GM12878 (cell line): Measurements from ENCODE around the gene VDR. TPM values are rescaled to one million over a fixed set of nuclear protein-coding genes. Genes with fewer than 3 reads are reported as not detected.

Experiments
- ATAC-seq: fragments of 200-7000 bp; cut with Tn5 transposase; 3 replicates; pipeline ENCODE4 v1.9.1; 2020; ENCODE audit warnings: mild to moderate bottlenecking, moderate library complexity
- BruUV-seq: library from RNA; stranded (reverse); fragments of 400-500 nt; replicated peaks from 2 replicates; lab custom pipeline; 2021; lab: Mats Ljungman, UMichigan
- CTCF ChIA-PET: fragments of 300-600 bp; sonication (Branson Sonifier 250); formaldehyde crosslinking; extraction: SDS; loops from one replicate; lab custom pipeline; 2021; ENCODE audit warnings: inconsistent platforms; lab: Yijun Ruan, JAX
- POLR2A ChIA-PET: fragments of 350-600 bp; formaldehyde crosslinking; extraction: SDS; loops from one replicate; lab custom pipeline; 2021; ENCODE audit warnings: inconsistent platforms; lab: Charles Lee
- RAD21 ChIA-PET: fragments of 300-600 bp; sonication (Branson Sonifier 250); formaldehyde crosslinking; loops from one replicate; lab custom pipeline; 2023; ENCODE audit warnings: antibody characterized with exemption; ENCODE audit not compliant: unreplicated experiment; lab: Charles Lee
- SMC1A ChIA-PET: fragments of 300-600 bp; sonication (Branson Sonifier 250); formaldehyde crosslinking; loops from one replicate; lab custom pipeline; 2023; ENCODE audit not compliant: unreplicated experiment, uncharacterized antibody; lab: Charles Lee
- DNase-seq: peaks from one replicate; pipeline ENCODE4 v3.0.0-alpha.2; 2011; ENCODE audit warnings: low read depth, low spot score
- FAIRE-seq: peaks from 3 replicates; lab custom pipeline; 2011; peaks lifted over from hg19 to GRCh38; lab: Jason Lieb, UNC
- H2AFZ ChIP-seq: 2 replicates; pipeline ENCODE4 v1.6.0; 2011; ENCODE audit warnings: low read depth, low read length, control low read depth; ENCODE audit not compliant: control insufficient read depth
- H3K27ac ChIP-seq: 2 replicates; pipeline ENCODE4 v1.5.1; 2011; ENCODE audit warnings: control low read depth; ENCODE audit not compliant: control insufficient read depth, insufficient read depth
- H3K27me3 ChIP-seq, 2 experiments: replicated peaks in 1 of 2; 2 replicates each; pipeline versions ENCODE4 v1.6.0 to v1.6.1; 2011; ENCODE audit warnings: low read length in 1 of 2; ENCODE audit not compliant: control insufficient read depth in 2 of 2, insufficient read depth in 2 of 2
- H3K36me3 ChIP-seq, 2 experiments: 2 replicates each; pipeline ENCODE4 v1.5.1; 2011; ENCODE audit warnings: low read length in 1 of 2; ENCODE audit not compliant: control insufficient read depth in 2 of 2, insufficient read depth in 2 of 2
- H3K4me1 ChIP-seq: 2 replicates; pipeline ENCODE4 v1.6.1; 2011; ENCODE audit warnings: mild to moderate bottlenecking, low read length, moderate library complexity, mixed read lengths; ENCODE audit not compliant: control insufficient read depth, insufficient read depth
- H3K4me2 ChIP-seq: 2 replicates; pipeline ENCODE4 v1.6.0; 2011; ENCODE audit warnings: control low read depth; ENCODE audit not compliant: control insufficient read depth, insufficient read depth
- H3K4me3 ChIP-seq: fragments of 200-600 bp; sonication (generic); 2 replicates; pipeline ENCODE4 v1.5.1; 2016
- H3K79me2 ChIP-seq: 2 replicates; pipeline ENCODE4 v1.6.0; 2011; ENCODE audit warnings: low read length; ENCODE audit not compliant: control insufficient read depth, insufficient read depth
- H3K9ac ChIP-seq: 2 replicates; pipeline ENCODE4 v1.8.0; 2011; ENCODE audit warnings: low read length, control low read depth, mixed read lengths; ENCODE audit not compliant: control insufficient read depth, insufficient read depth
- H3K9me3 ChIP-seq: replicated peaks from 3 replicates; pipeline ENCODE4 v1.5.1; 2011; ENCODE audit warnings: mild to moderate bottlenecking, low read length; ENCODE audit not compliant: control insufficient read depth, insufficient read depth
- H4K20me1 ChIP-seq: 2 replicates; pipeline ENCODE4 v1.6.0; 2011; ENCODE audit not compliant: control insufficient read depth, insufficient read depth
- ATF3 ChIP-seq: IDR thresholded peaks from 2 replicates; pipeline ENCODE4 v1.6.1; 2011; ENCODE audit warnings: low read depth, mild to moderate bottlenecking, low read length, moderate library complexity, borderline replicate concordance; ENCODE audit errors: extremely low read depth
- CBX5 ChIP-seq: sonication (generic); IDR thresholded peaks from 2 replicates; pipeline ENCODE4 v1.6.1; 2016; ENCODE audit warnings: low read depth, moderate library complexity, mild to moderate bottlenecking, inconsistent platforms
- E2F8 ChIP-seq: fragments of 450-650 bp; IDR thresholded peaks from 2 replicates; pipeline ENCODE4 v1.6.1; 2018; ENCODE audit warnings: mild to moderate bottlenecking, low read depth, moderate library complexity; ENCODE audit not compliant: partially characterized antibody
- NBN ChIP-seq: fragments of 450-650 bp; IDR thresholded peaks from 2 replicates; pipeline ENCODE4 v1.6.1; 2016
- NR2C1 ChIP-seq: fragments of 450-650 bp; IDR thresholded peaks from 2 replicates; pipeline ENCODE4 v1.6.1; 2017; ENCODE audit warnings: antibody characterized with exemption, mild to moderate bottlenecking, moderate library complexity
- PKNOX1 ChIP-seq: fragments of 450-650 bp; IDR thresholded peaks from 2 replicates; pipeline ENCODE4 v1.6.1; 2016; ENCODE audit warnings: mild to moderate bottlenecking
- PRDM15 ChIP-seq: fragments of 450-650 bp; formaldehyde crosslinking; IDR thresholded peaks from 2 replicates; pipeline ENCODE4 v1.4.0; 2020; ENCODE audit warnings: mild to moderate bottlenecking, moderate library complexity
- RBBP5 ChIP-seq: fragments of 200-600 bp; sonication (generic); conservative IDR thresholded peaks from 2 replicates; pipeline ENCODE4 v1.6.1; 2016
- RELB ChIP-seq: fragments of 450-650 bp; IDR thresholded peaks from 2 replicates; pipeline ENCODE4 v1.6.1; 2017; ENCODE audit warnings: low read depth, mild to moderate bottlenecking, moderate library complexity
- TCF12 ChIP-seq: IDR thresholded peaks from 2 replicates; pipeline ENCODE4 v1.6.1; 2011; ENCODE audit warnings: low read depth, mild to moderate bottlenecking, low read length
- ZBED1 ChIP-seq: IDR thresholded peaks from 2 replicates; pipeline ENCODE4 v1.6.1; 2016; ENCODE audit warnings: borderline replicate concordance
- WGBS: methylation state at CpG from one replicate; pipeline ENCODE4 v1.1.6; 2016; ENCODE audit warnings: low lambda C conversion rate; ENCODE audit not compliant: insufficient replicate concordance, insufficient coverage; ENCODE audit errors: missing lambda C conversion rate; 5-methylcytosine and 5-hydroxymethylcytosine counted together
- in situ Hi-C: fragments of 300-500 bp; cut with MboI; formaldehyde crosslinking; loops from 9 replicates; pipeline ENCODE4 v1.14.3; 2018; ENCODE audit warnings: mixed read lengths
- intact Hi-C: fragments of 100-400 bp; cut with micrococcal nuclease; formaldehyde crosslinking; loops from one replicate; pipeline ENCODE4 v1.14.2; 2022; ENCODE audit not compliant: unreplicated experiment
- polyA plus RNA-seq, 11 experiments: library from polyadenylated mRNA; depleted of rRNA in 4 of 11; unstranded in 6 of 11; stranded (reverse) in 5 of 11; fragments of >200 nt; fragmentation: Nextera tagmentation in 4 of 11; fragmentation: Illumina TruSeq in 1 of 11; extraction: Ambion mirVana in 4 of 11; extraction: Trizol in 1 of 11; gene quantifications; 1 replicate in 1 of 11; 2 replicates in 10 of 11; pipeline versions ENCODE4 v1.2.1 to v1.2.3, GENCODE V29; 2011 to 2016; ENCODE audit warnings: inconsistent platforms in 2 of 11, missing spikeins in 2 of 11, low read depth in 1 of 11
- total RNA-seq, 4 experiments: library from RNA; depleted of rRNA in 3 of 4; stranded (reverse); fragments of >200 nt in 3 of 4; fragmentation: Illumina TruSeq in 1 of 4; extraction: Trizol in 1 of 4; gene quantifications; 2 replicates each; pipeline versions ENCODE4 v1.2.1 to v1.2.3, GENCODE V29; 2013 to 2021

Gene VDR
- total and polyA plus RNA-seq, 10 of the 15 experiments (the other 5 are each of a cell fraction or from before 2014, with no cell fraction given): 0.27 to 7.9 (median 3.0) TPM

GRCh38 chr12:47799357-47799955, 105.3 kb downstream of the VDR start:
- no peak for DNase-seq
- H3K9ac ChIP-seq: no peak overlapping the region
- ChIA-PET POLR2A (interaction anchor here (1.5 kb wide), 1 partner anchor 8 kb away, joined by 4 read pairs; no protein-coding TSS in a partner anchor), SMC1A (interaction anchor here (2.9 to 4.0 kb wide), 3 partner anchors 7 to 38 kb away, joined by 11 to 43 read pairs (median 13); no protein-coding TSS in a partner anchor), RAD21 (interaction anchor here (7.5 kb wide), 1 partner anchor 38 kb away, joined by 166 read pairs; no protein-coding TSS in a partner anchor), CTCF (interaction anchor here (1.7 to 7.9 kb wide), 3 partner anchors 18 to 84 kb away, joined by 5 to 215 read pairs (median 11); no protein-coding TSS in a partner anchor)
- H3K27ac ChIP-seq: no peak overlapping the region
- no peaks in the 10 kb centered on the region; a peak in 1 of 4 replicates for H3K27me3 ChIP-seq
- H3K4me3 ChIP-seq: no peak overlapping the region
- TF ChIP-seq NBN: no peak
- no peak for TF ChIP-seq RELB
- TF ChIP-seq CBX5: no peak
- no peak for TF ChIP-seq ATF3
- no peak for TF ChIP-seq PKNOX1
- no peak for TF ChIP-seq ZBED1
- TF ChIP-seq NR2C1: no peak
- no peak for TF ChIP-seq RBBP5
- no peak for TF ChIP-seq PRDM15 (CRISPR knock-in tag)
- TF ChIP-seq E2F8: no peak
- no peak for TF ChIP-seq TCF12
- ATAC-seq: no peak
- peaks cover 16% of the 10 kb centered on the region for H3K4me1 ChIP-seq
- H3K9me3 ChIP-seq: no peaks in the 10 kb centered on the region
- H3K79me2 ChIP-seq: no peaks in the 10 kb centered on the region; the same call in 1 of the 2 replicates
- no peak overlapping the region for H2AFZ ChIP-seq
- intact Hi-C loops: no loop called here
- WGBS: 79% methylated on average over 7 of the region's 7 CpGs
- H3K4me2 ChIP-seq: no peak overlapping the region
- no TSS peak for BruUV-seq
- no peak for FAIRE-seq
- H4K20me1 ChIP-seq: no peaks in the 10 kb centered on the region
- in situ Hi-C loops: no loop called here
- H3K36me3 ChIP-seq: no peaks in the 10 kb centered on the region; a peak in 2 of 4 replicates
